ENCODE data around the gene TVP23C. TPM values are rescaled to one million over a fixed set of nuclear protein-coding genes. Genes with fewer than 3 reads are reported as not detected.

Gene TVP23C
- total RNA-seq, 1 donor from 2014 or later = 15.2 TPM

- DNase-seq (ENCODE audit: low spot score) = no peak
These were observed 98.1 kb downstream of the TVP23C start for GRCh38 chr17:15465045-15465701.

- DNase-seq (ENCODE audit: low spot score) = no peak
These were observed 98.9 kb downstream of the TVP23C start for GRCh38 chr17:15464231-15464985.

DNA sequence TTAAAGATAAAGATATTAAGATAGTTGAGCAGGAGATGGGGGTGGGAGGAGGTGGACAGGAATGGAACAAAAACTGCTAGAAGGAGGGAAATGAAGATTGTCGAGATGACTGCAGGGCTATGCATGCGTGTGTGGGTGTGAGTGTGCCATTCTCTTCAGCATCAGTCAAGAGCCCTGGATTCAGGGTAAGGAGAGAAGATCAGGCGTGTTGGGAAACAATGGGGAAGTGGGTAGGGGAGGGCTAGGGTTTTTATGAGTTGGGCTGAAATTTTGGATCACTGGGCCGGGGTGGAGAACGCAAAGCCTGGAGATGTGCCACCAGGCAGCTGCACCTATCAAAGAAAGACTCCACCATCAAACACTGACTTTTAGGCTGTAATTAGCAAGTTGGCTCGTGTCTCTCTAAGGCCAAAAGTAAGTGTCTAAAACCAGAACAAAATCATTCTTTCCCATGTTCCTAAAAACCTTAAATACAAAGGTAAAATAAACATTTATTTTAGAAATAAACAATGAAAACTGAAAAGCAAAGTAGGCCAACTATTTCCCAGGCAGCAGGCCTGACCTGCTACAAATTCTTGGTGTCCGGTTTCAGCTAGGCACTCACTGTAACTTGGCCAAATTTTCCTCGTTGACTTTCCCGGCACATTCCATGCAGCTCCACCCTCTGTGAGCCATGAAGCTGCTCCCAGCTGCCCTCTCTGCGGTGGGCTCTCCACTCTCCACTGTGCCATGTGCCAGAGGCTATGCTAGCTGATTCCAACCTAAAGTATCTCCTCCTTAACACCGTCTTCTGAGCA, 100.1 kb downstream of the TVP23C start:
- peak; percentile 83 for DNase-seq (ENCODE audit: low spot score)

- no peak for DNase-seq (ENCODE audit: low spot score)
These were observed 105.6 kb downstream of the TVP23C start for GRCh38 chr17:15457723-15458094.

DNA sequence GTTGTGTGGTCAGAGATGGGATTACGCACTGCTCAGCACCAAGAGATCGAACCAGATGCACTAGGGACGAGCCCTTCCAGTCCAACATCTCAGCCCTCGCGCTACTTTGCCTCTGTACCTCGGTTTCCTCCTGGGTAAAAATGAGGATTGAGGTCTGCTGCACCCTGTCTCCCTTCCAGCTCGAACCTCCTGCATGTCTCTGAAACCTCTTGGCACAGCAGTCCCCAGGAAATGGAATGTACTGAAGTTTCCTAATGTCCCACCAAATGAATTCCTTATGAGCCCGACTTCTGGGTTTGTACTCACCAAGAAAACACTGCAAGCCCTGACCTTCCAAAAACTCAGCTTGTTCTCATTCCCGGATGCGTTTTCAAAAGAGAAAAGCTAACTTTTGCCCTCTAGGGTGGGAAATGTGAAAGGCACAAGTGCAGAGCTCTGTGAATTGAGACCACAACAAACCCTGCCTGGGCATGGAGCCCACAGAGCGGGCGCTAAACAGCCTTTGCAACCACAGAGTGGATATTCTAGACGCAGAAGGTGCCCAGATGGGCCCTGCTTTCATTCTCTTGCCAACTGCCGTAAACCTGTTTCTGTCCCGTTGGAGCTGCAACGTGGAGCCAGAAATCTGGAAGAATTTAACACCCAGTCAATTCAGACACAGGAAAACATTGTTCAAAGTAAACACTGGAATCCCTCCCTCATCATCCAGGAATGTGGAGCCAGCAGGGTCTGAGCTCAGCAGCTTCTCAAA, 106.1 kb downstream of the TVP23C start:
- DNase-seq (ENCODE audit: low spot score) = peak; percentile 91

DNA sequence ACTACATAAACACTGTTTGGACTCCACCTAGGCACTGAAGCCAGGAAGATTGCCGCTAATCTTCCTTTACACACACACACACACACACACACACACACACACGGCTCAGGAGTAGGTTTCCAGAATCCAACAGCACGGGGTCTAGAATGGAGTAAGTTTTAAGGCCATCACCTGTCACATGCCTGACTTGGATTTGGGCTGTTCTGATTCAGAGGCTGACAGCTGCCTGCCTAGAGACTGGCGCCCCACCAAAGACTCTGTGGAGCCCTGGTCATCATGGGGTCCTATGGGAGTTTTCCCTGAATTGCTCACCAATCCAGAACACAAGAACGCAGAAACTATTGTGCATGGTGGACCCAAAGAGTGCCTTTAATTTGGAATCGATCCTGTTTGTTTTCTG, 106.8 kb downstream of the TVP23C start:
- DNase-seq (ENCODE audit: low spot score) = no peak

GRCh38 chr17:15454346-15454745, 108.9 kb downstream of the TVP23C start:
- no peak for DNase-seq (ENCODE audit: low spot score)

GRCh38 chr17:15453782-15454181, 109.5 kb downstream of the TVP23C start:
- no peak for DNase-seq (ENCODE audit: low spot score)

DNA sequence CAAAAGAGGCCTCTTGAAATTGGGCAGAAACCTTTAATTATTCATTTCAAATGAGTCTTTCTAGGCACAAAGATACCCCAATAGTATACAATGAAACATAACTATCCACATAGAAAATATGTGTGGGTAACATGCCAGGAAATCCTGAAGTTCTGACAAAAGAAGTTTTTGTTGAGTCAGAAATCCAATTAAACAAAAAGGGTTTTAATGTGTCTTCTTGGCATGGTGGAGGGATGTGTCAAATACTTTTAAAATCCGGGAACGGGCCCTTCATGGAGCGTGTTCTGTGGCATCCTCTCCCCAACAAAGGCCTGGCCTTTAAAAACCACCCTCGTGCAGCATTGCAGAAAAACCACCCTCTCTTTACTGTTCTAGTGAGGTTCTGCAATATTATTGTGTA, 110.0 kb downstream of the TVP23C start:
- no peak for DNase-seq (ENCODE audit: low spot score)

DNA sequence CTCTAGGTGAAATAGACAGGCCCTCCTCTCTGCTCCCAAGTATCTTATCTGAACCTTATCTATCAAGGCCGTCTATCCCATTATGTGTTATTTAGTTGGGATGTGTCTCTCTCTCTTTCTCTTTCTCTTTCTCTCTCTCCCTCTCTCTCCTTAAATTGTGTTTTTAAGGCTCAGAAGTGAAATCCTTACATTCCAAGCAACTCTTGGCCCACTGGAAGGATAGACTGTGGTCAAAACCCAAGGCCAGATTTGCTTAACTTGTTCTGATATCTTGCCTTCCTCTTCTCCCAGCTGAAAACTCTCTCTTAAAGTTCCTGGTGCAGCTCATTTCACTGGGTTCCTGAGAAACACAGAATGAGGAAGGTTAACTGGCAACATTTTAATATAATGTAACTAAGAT, 110.5 kb downstream of the TVP23C start:
- no peak for DNase-seq (ENCODE audit: low spot score)

Other genes starting within 250 kb of the TVP23C start
- not detected for gene TEKT3, start 221.9 kb downstream of the TVP23C start, total RNA-seq (ENCODE audit: insufficient read depth, low replicate concordance)
- 1.4 TPM for gene CDRT4, start 95.9 kb downstream of the TVP23C start, total RNA-seq (ENCODE audit: insufficient read depth, low replicate concordance)
- 2.4 TPM for gene FBXW10B, start 56.2 kb upstream of the TVP23C start, total RNA-seq (ENCODE audit: insufficient read depth, low replicate concordance)
- 42.4 TPM for gene TRIM16, start 120.8 kb upstream of the TVP23C start, total RNA-seq (ENCODE audit: insufficient read depth, low replicate concordance)
- gene ZNF286A, start 136.3 kb upstream of the TVP23C start, total RNA-seq (ENCODE audit: insufficient read depth, low replicate concordance) = 79.7 TPM
- gene TBC1D26, start 168.8 kb upstream of the TVP23C start, total RNA-seq (ENCODE audit: insufficient read depth, low replicate concordance) = 12.0 TPM

Data from umbilical cord (tissue), 2 donors.